ENCODE measurements around the gene MDFIC2.
"Not testable (repeated sequence)": the region's sequence is repeated elsewhere in the genome, so short reads cannot be mapped to it uniquely, and the experiment has no call there.

The MDFIC2 gene

DNA sequence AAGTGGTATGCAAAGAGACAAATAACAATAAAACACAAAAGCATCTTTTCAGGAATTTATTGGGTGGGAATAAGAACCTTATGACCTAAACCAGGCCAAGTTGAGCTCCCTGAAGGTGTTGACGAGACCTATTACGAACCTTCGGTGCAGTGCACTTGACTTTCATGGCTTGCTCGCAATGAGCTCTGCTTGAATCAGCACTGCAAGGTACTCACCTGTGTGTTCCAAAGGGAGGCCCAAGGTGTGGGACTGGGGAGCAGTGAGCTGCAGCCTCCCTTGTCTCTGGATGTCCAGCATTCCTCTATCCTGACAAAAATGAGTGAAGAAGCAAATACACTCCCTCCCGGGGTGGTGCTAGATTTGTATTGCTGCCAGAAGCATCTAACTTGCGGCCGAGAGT, at the start of gene MDFIC2:
MDFIC2 (minus strand) TSS at position 303 of the 400 bp plus-strand sequence. CDS start 665 bp downstream, outside the sequence.
- H3K4me3 ChIP-seq (replicated peaks; ENCODE audit: low read depth, low read length), result no peak within 1 kb of the TSS
- DNase-seq (ENCODE audit: low read depth), result no peak
- TF ChIP-seq, protein P1, sequence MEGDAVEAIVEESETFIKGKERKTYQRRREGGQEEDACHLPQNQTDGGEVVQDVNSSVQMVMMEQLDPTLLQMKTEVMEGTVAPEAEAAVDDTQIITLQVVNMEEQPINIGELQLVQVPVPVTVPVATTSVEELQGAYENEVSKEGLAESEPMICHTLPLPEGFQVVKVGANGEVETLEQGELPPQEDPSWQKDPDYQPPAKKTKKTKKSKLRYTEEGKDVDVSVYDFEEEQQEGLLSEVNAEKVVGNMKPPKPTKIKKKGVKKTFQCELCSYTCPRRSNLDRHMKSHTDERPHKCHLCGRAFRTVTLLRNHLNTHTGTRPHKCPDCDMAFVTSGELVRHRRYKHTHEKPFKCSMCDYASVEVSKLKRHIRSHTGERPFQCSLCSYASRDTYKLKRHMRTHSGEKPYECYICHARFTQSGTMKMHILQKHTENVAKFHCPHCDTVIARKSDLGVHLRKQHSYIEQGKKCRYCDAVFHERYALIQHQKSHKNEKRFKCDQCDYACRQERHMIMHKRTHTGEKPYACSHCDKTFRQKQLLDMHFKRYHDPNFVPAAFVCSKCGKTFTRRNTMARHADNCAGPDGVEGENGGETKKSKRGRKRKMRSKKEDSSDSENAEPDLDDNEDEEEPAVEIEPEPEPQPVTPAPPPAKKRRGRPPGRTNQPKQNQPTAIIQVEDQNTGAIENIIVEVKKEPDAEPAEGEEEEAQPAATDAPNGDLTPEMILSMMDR (IDR thresholded peaks at IDR 0.05; ENCODE audit: low read length, missing control alignments), result no peak

DNA sequence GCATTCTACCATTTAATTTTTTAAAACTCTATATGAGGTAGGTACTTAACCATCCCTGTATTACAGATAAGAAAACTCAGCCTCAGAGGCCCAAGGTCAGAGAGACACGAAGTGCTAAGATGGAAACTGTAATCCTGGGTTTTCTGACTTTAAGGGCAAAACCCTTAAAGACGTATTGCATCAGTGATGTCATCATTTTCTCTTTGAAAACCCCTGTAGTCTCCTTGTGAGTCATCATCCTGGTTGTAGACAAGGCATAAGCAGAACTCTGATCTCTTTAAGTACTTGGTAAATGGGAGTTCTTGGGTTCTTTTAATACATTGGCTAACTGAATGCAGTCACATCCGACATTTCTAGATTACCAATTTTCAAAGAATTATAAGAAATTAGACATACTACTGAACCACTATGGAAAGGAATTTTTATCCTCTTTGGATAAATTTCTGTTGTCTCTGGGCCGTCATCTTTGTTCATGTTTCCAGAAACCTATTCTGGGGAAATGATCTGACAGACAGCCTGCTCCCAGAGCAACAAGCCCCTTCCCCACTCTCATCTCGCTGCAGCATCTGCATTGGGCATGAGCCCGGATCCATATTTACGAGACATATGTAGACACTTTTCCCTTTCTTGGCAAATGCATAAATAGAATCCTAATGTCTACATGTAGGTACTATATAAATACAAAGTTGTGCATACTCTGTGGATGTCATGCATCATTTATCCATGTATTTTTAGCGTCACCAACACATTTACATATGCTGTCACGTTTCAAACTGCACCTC, 48.7 kb upstream of the MDFIC2 start:
- H3K4me3 ChIP-seq (replicated peaks; ENCODE audit: low read depth, low read length), result no peak overlapping the region
- DNase-seq (ENCODE audit: low read depth), result peak; percentile 32
- TF ChIP-seq, protein P1 (IDR thresholded peaks at IDR 0.05; ENCODE audit: low read length, missing control alignments), result no peak

DNA sequence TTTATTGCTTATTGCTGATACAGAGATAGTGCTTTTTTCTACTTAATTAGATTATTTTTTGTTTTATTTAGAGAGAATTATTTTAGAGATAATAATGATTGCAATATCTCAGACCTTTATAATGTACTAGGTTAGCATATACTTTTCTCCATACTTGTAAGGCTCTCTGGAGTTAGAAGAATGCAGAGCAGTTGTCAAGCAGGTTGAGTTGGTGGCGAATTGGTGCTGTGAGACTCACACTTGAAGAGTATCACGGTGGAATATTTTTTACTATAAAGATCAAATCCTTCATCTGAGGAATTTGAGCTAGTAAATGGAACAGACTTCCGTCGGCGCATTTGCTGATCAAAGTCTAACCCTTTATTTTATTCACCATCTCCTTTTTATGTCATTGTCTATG, 47.3 kb upstream of the MDFIC2 start:
- no peak overlapping the region for H3K4me3 ChIP-seq (replicated peaks; ENCODE audit: low read depth, low read length)
- TF ChIP-seq, protein P1 (IDR thresholded peaks at IDR 0.05; ENCODE audit: low read length, missing control alignments), result no peak
- DNase-seq (ENCODE audit: low read depth), result no peak

DNA sequence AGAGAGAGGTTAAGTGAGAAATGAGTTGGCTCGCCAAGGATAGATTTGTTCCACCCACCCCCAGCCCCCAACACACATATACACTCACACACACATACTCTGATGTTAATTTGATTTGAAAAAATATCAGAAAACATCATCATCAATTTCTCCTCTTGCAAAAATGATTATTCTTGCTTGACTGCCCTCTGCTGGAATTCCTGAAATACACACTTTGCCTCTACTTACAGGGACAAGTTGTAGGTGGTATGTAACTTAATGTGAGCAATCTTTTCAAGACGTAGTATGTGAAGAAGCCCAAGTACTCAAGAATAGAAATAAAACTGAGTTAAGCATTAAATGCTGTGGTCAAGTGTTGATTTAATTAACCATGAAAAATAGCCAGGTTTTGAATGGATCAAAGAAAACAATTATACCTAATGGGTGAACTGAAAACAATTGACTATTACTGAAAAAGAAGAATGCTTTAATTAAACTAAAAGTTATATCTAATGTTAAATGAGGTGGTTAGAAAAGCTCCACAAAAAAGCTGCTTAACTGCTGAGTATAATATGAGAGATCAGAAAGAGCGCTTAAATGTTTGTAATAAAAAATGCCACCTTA, 46.6 kb upstream of the MDFIC2 start:
- TF ChIP-seq, protein P1 (IDR thresholded peaks at IDR 0.05; ENCODE audit: low read length, missing control alignments), result peak; percentile 59
- no peak overlapping the region for H3K4me3 ChIP-seq (replicated peaks; ENCODE audit: low read depth, low read length)
- peak; percentile 60 for DNase-seq (ENCODE audit: low read depth)

DNA sequence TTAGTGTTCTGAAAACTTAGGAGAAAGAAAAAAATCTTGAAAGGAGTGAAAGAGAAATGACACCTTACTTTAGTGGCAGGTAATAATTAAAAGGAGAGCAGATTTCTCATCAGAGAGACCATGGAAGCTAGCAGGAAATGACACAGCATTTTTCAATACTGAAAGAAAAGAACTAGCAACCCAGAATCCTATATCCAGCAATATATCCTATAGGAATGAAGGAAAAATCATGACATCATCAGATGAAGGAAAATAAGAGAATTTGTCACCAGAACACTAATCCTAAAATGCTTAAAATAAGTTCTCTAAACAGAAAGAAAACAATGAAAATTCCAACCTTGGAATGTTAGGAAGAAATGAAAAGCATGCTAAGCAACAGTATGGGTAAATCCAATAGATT, 39.8 kb upstream of the MDFIC2 start:
- H3K4me3 ChIP-seq (replicated peaks; ENCODE audit: low read depth, low read length), result no peak overlapping the region
- no peak for DNase-seq (ENCODE audit: low read depth)
- TF ChIP-seq, protein P1 (IDR thresholded peaks at IDR 0.05; ENCODE audit: low read length, missing control alignments), result no peak

DNA sequence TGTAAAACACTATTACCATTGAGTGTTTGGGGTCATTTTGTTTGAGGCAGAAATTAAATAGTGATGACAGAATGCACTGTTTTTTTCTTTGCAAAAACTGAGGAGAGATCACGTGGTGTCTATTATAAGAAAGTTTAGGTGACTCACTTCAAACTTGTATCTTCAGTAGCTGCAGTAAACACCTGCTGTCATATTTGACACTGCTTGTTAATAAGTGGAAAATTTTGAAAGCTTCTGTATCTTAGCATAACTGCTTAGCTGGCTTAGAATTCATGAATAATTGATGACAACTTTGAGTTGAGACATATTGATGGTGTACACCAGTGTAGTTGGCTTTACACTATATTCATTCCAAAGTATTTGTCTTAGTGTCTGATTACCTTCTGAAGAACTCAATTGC, 29.7 kb upstream of the MDFIC2 start:
- no peak for DNase-seq (ENCODE audit: low read depth)
- no peak overlapping the region for H3K4me3 ChIP-seq (replicated peaks; ENCODE audit: low read depth, low read length)
- TF ChIP-seq, protein P1 (IDR thresholded peaks at IDR 0.05; ENCODE audit: low read length, missing control alignments), result no peak

DNA sequence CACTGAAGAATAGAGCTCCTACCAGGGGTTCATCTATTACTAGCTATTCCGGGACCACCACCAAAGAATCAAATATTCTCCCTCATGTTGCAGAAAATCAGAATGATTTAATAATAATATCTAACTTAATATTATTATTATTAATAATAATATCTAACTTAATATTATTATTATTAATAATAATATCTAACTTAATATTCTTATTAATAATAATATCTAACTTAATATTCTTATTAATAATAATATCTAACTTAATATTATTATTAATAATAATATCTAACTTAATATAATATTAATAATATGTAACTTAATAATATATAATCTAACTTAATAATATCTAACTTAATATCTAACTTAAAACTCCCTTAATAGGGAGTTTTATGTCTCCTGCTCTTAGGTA, 24.4 kb upstream of the MDFIC2 start:
- H3K4me3 ChIP-seq (replicated peaks; ENCODE audit: low read depth, low read length); DNase-seq (ENCODE audit: low read depth): not testable (repeated sequence)

Measured in fibroblast of pulmonary artery (primary cell).